ENCODE measurements around the gene ADPRM. TPM values are rescaled to one million over a fixed set of nuclear protein-coding genes. Genes with fewer than 3 reads are reported as not detected.

The ADPRM gene
- total and polyA plus RNA-seq, 12 donors: 3.5 to 7.3 (median 4.6) TPM

GRCh38 chr17:10743316-10744009 is 46.1 kb downstream of the ADPRM start:
- no peaks in the 10 kb centered on the region for H3K36me3 ChIP-seq
- H3K4me1 ChIP-seq: peaks cover 0 to under 1% (median 0%) of the 10 kb centered on the region in 9 donors
- no peak for TF ChIP-seq CTCF (IDR thresholded peaks at IDR 0.05)
- DNase-seq (no peak), ATAC-seq (peak in 5 of 8 donors; percentile 28 to 68 (median 42))
- 73 to 77% methylated on average over 8 of the region's 8 CpGs for WGBS, 2 donors
- peak overlapping the region in 1 of 10 donors; percentile 25 for H3K27ac ChIP-seq
- no peaks in the 10 kb centered on the region for H3K9me3 ChIP-seq
- intact Hi-C loops (cut with DNase I): no loop called here
- peaks cover 0 to 4% (median 0%) of the 10 kb centered on the region in 7 donors for H3K27me3 ChIP-seq
- H3K4me3 ChIP-seq: no peak overlapping the region

- H3K36me3 ChIP-seq: no peaks in the 10 kb centered on the region
- ATAC-seq (no peak), DNase-seq (no peak)
- no peaks in the 10 kb centered on the region for H3K9me3 ChIP-seq
- H3K27me3 ChIP-seq: peaks cover 0 to 4% (median 0%) of the 10 kb centered on the region in 7 donors
- H3K4me3 ChIP-seq: no peak overlapping the region
- H3K4me1 ChIP-seq: no peaks in the 10 kb centered on the region
- WGBS, 2 donors: 46 to 52% methylated on average over 7 of the region's 7 CpGs
- no peak overlapping the region for H3K27ac ChIP-seq
- intact Hi-C loops (cut with DNase I): no loop called here
- no peak for TF ChIP-seq CTCF (IDR thresholded peaks at IDR 0.05)
Observed at GRCh38 chr17:10744501-10745000, 47.2 kb downstream of the ADPRM start.

GRCh38 chr17:10745231-10745630 is 47.8 kb downstream of the ADPRM start:
- WGBS, 2 donors: 60 to 70% methylated on average over 6 of the region's 6 CpGs

More at GRCh38 chr17:10745231-10745630, 47.8 kb downstream of the ADPRM start:
- Histone ChIP-seq H3K9me3 (no peaks in the 10 kb centered on the region), H3K4me1 (no peaks in the 10 kb centered on the region), H3K27me3 (peaks cover 0 to 4% (median 0%) of the 10 kb centered on the region in 7 donors), H3K36me3 (no peaks in the 10 kb centered on the region), H3K27ac (no peak overlapping the region), H3K4me3 (no peak overlapping the region)
- no peak for TF ChIP-seq CTCF (IDR thresholded peaks at IDR 0.05)
- DNase-seq (no peak), ATAC-seq (peak in 1 of 8 donors; percentile 30)
- intact Hi-C loops (cut with DNase I): no loop called here

All from heart right ventricle (tissue), 16 donors.